ENCODE results near the gene WNT2B. TPM values are rescaled to one million over a fixed set of nuclear protein-coding genes. Genes with fewer than 3 reads are reported as not detected.
A peak's percentile ranks its signal among the peaks of the same experiment; 100 is the strongest.

Gene WNT2B
- total and polyA plus RNA-seq, 9 of the 15 experiments (the other 6 are each of a cell fraction or from before 2014, with no cell fraction given): 0.02 to 0.06 (median 0.04) TPM; not detected in 3

GRCh38 chr1:112575154-112575804, 66.5 kb downstream of the WNT2B start:
- Histone ChIP-seq H3K27ac (ENCODE audit: extremely low read depth, low read depth, low read length) (peak overlapping the region; percentile 8; the same call in 2 of the 3 replicates), H3K4me1 (replicated peaks in 1 of 2; ENCODE audit: control insufficient read depth in 2 of 2, insufficient read depth in 2 of 2, low read length in 2 of 2) (peaks cover 0 to 9% of the 10 kb centered on the region in 2 experiments; a peak in 3 of 5 replicates), H4K20me1 (replicated peaks; ENCODE audit: control insufficient read depth, insufficient read depth, low read length) (no peaks in the 10 kb centered on the region), H3K36me3 (ENCODE audit: control insufficient read depth, insufficient read depth, low read length) (peaks cover 18% of the 10 kb centered on the region; the same call in 2 of the 3 replicates), H3K9ac (ENCODE audit: insufficient read depth in 1 of 2, low read depth in 2 of 2, low read length in 2 of 2) (no peak overlapping the region), H3K9me1 (ENCODE audit: control insufficient read depth, insufficient read depth, low read length) (no peaks in the 10 kb centered on the region), H3K79me2 (ENCODE audit: control insufficient read depth, insufficient read depth, low read length) (no peaks in the 10 kb centered on the region), H3K9me3 (replicated peaks; ENCODE audit: control insufficient read depth, insufficient read depth, low read depth, low read length) (no peaks in the 10 kb centered on the region), H3K4me2 (ENCODE audit: insufficient read depth, low read length) (no peak overlapping the region; the same call in 1 of the 2 replicates), H2AFZ (ENCODE audit: low read depth, low read length) (peak overlapping the region; percentile 23; the same call in 1 of the 2 replicates), H3K27me3 (ENCODE audit: control insufficient read depth in 2 of 2, insufficient read depth in 2 of 2, low read length in 2 of 2) (no peaks in the 10 kb centered on the region), H3K4me3 (no peak overlapping the region)
- FAIRE-seq (peak; percentile 93), ATAC-seq (peak; percentile 98), DNase-seq (ENCODE audit: extremely low read depth in 1 of 4, low spot score in 3 of 4) (peak; percentile 42 to 78 (median 63))
- in situ Hi-C loops (cut with MboI): no loop called here
- intact Hi-C loops (cut with micrococcal nuclease): no loop called here
- CTCF ChIA-PET (ENCODE audit: low intra/inter-chr PET ratio): no interaction called here
- WGBS (ENCODE audit: insufficient coverage, low coverage, missing lambda C conversion rate): 38% methylated on average over 8 of the region's 8 CpGs
- BruUV-seq (replicated peaks): TSS peak; percentile 26
- POLR2A ChIA-PET: interaction anchor here (1.2 to 1.9 kb wide), 2 partner anchors 11 to 15 kb away, joined by 4 to 8 read pairs; no protein-coding TSS in a partner anchor
- TF ChIP-seq TRIM28 (IDR thresholded peaks at IDR 0.05) (no peak), FOSL1 (tag; conservative IDR thresholded peaks at IDR 0.05) (peak; percentile 99), NR2F6 (CRISPR knock-in tag; IDR thresholded peaks at IDR 0.05) (no peak), ZNF436 (CRISPR knock-in tag; IDR thresholded peaks at IDR 0.05) (no peak), ZKSCAN1 (IDR thresholded peaks at IDR 0.05; ENCODE audit: low read depth, low read length) (no peak), POLR3A (IDR thresholded peaks at IDR 0.05; ENCODE audit: borderline replicate concordance, extremely low read depth, insufficient read depth, insufficient read length) (no peak), HDAC3 (IDR thresholded peaks at IDR 0.05; ENCODE audit: borderline replicate concordance, partially characterized antibody) (peak; percentile 20), TBL1XR1 (IDR thresholded peaks at IDR 0.05; ENCODE audit: low read length in 2 of 2) (0 out of 4 replicates have a peak, but pooled peaks of 1 of the 2 experiments have one; percentile 43), SMARCB1 (IDR thresholded peaks at IDR 0.05; ENCODE audit: insufficient read length, low read depth) (peak; percentile 44), NCOA2 (IDR thresholded peaks at IDR 0.05; ENCODE audit: partially characterized antibody in 2 of 2) (no peak), FOXK1 (CRISPR knock-in tag; IDR thresholded peaks at IDR 0.05; ENCODE audit: borderline replicate concordance) (no peak), CEBPB (tag; IDR thresholded peaks at IDR 0.05) (no peak), HNRNPH1 (optimal IDR thresholded peaks at IDR 0.05; ENCODE audit: low read depth, low read length) (no peak), POLR2G (IDR thresholded peaks at IDR 0.05; ENCODE audit: low read depth, low read length) (no peak), PYGO2 (tag; IDR thresholded peaks at IDR 0.05) (no peak), JUND (IDR thresholded peaks at IDR 0.05; ENCODE audit: borderline replicate concordance, low read depth, low read length) (peak; percentile 99), JUND (tag; IDR thresholded peaks at IDR 0.05; ENCODE audit: borderline replicate concordance, low read depth, low read length) (peak; percentile 99)
- TF ChIP-seq, protein P1, sequence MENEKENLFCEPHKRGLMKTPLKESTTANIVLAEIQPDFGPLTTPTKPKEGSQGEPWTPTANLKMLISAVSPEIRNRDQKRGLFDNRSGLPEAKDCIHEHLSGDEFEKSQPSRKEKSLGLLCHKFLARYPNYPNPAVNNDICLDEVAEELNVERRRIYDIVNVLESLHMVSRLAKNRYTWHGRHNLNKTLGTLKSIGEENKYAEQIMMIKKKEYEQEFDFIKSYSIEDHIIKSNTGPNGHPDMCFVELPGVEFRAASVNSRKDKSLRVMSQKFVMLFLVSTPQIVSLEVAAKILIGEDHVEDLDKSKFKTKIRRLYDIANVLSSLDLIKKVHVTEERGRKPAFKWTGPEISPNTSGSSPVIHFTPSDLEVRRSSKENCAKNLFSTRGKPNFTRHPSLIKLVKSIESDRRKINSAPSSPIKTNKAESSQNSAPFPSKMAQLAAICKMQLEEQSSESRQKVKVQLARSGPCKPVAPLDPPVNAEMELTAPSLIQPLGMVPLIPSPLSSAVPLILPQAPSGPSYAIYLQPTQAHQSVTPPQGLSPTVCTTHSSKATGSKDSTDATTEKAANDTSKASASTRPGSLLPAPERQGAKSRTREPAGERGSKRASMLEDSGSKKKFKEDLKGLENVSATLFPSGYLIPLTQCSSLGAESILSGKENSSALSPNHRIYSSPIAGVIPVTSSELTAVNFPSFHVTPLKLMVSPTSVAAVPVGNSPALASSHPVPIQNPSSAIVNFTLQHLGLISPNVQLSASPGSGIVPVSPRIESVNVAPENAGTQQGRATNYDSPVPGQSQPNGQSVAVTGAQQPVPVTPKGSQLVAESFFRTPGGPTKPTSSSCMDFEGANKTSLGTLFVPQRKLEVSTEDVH (IDR thresholded peaks at IDR 0.05; ENCODE audit: low read depth, partially characterized antibody): no peak
- TF ChIP-seq, protein P2, sequence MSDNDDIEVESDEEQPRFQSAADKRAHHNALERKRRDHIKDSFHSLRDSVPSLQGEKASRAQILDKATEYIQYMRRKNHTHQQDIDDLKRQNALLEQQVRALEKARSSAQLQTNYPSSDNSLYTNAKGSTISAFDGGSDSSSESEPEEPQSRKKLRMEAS (CRISPR knock-in tag; IDR thresholded peaks at IDR 0.05): no peak
- TF ChIP-seq, protein P3, sequence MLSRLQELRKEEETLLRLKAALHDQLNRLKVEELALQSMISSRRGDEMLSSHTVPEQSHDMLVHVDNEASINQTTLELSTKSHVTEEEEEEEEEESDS (CRISPR knock-in tag; IDR thresholded peaks at IDR 0.05): no peak

Data from K562 (cell line).